WTC11 (cell line): ENCODE measurements around the gene NECAB2. TPM values are rescaled to one million over a fixed set of nuclear protein-coding genes. Genes with fewer than 3 reads are reported as not detected.

Experiments
- ATAC-seq: fragments of 200-7000 bp; cut with Tn5 transposase; 2 replicates; pipeline ENCODE4 v1.10.0; 2021; ENCODE audit warnings: mild to moderate bottlenecking, moderate library complexity
- CTCF ChIA-PET: fragments of 300-600 bp; sonication (Branson Sonifier 250); formaldehyde crosslinking; loops from one replicate; lab custom pipeline; 2021; ENCODE audit warnings: antibody characterized with exemption; lab: Charles Lee
- POLR2A ChIA-PET: fragments of 350-600 bp; sonication (Branson Sonifier 250); formaldehyde crosslinking; loops from one replicate; lab custom pipeline; 2021; ENCODE audit warnings: antibody characterized with exemption; lab: Charles Lee
- DNase-seq: peaks from one replicate; pipeline ENCODE4 v3.0.0; 2021; ENCODE audit warnings: low spot score
- H3K27ac Mint-ChIP-seq: 2 replicates; pipeline ENCODE4 v1.8.0; 2021; ENCODE audit warnings: mixed read lengths
- H3K27me3 Mint-ChIP-seq: 2 replicates; pipeline ENCODE4 v1.8.0; 2021; ENCODE audit warnings: low read depth, mild to moderate bottlenecking, moderate library complexity, mixed read lengths
- H3K36me3 Mint-ChIP-seq: 2 replicates; pipeline ENCODE4 v1.8.0; 2021; ENCODE audit warnings: mixed read lengths
- H3K4me1 Mint-ChIP-seq: 2 replicates; pipeline ENCODE4 v1.8.0; 2022; ENCODE audit warnings: mixed read lengths
- H3K4me3 Mint-ChIP-seq: 2 replicates; pipeline ENCODE4 v1.8.0; 2021; ENCODE audit warnings: mild to moderate bottlenecking, moderate library complexity, mixed read lengths
- H3K9me3 Mint-ChIP-seq: 2 replicates; pipeline ENCODE4 v1.8.0; 2021; ENCODE audit warnings: mixed read lengths
- ARID4B ChIP-seq: sonication (generic); formaldehyde crosslinking; IDR thresholded peaks from 2 replicates; pipeline ENCODE4 v1.8.0; 2023; ENCODE audit warnings: missing genetic modification reagents, mild to moderate bottlenecking, borderline replicate concordance
- CBFB ChIP-seq: sonication (generic); formaldehyde crosslinking; IDR thresholded peaks from 2 replicates; pipeline ENCODE4 v1.8.1; 2022; ENCODE audit warnings: mild to moderate bottlenecking, low read depth, missing genetic modification reagents
- CTCF ChIP-seq: fragments of 200-600 bp; IDR thresholded peaks from 2 replicates; pipeline ENCODE4 v1.8.0; 2022; ENCODE audit warnings: antibody characterized with exemption
- ELF4 ChIP-seq: sonication (generic); formaldehyde crosslinking; IDR thresholded peaks from 2 replicates; pipeline ENCODE4 v1.8.1; 2022; ENCODE audit warnings: low read depth, mild to moderate bottlenecking, moderate library complexity, missing genetic modification reagents
- ERG ChIP-seq: fragments of 250-450 bp; sonication (Bioruptor Pico); IDR thresholded peaks from 2 replicates; pipeline ENCODE4 v1.8.0; 2021; ENCODE audit warnings: mild to moderate bottlenecking
- GABPB1 ChIP-seq: sonication (generic); formaldehyde crosslinking; IDR thresholded peaks from 2 replicates; pipeline ENCODE4 v1.8.1; 2023; ENCODE audit warnings: mild to moderate bottlenecking, missing genetic modification reagents
- GTF2I ChIP-seq: fragments of 250-450 bp; sonication (Bioruptor Pico); conservative IDR thresholded peaks from 2 replicates; pipeline ENCODE4 v1.4.0; 2021; ENCODE audit warnings: mild to moderate bottlenecking
- HMGXB4 ChIP-seq: sonication (generic); formaldehyde crosslinking; IDR thresholded peaks from 2 replicates; pipeline ENCODE4 v1.8.1; 2023; ENCODE audit warnings: mild to moderate bottlenecking, moderate library complexity, missing genetic modification reagents
- JUN ChIP-seq: sonication (generic); formaldehyde crosslinking; IDR thresholded peaks from 2 replicates; pipeline ENCODE4 v1.8.0; 2023; ENCODE audit warnings: mild to moderate bottlenecking, missing genetic modification reagents
- MLX ChIP-seq: sonication (generic); formaldehyde crosslinking; IDR thresholded peaks from 2 replicates; pipeline ENCODE4 v1.8.1; 2023; ENCODE audit warnings: mild to moderate bottlenecking, missing genetic modification reagents, moderate library complexity
- OVOL2 ChIP-seq: fragments of 250-450 bp; sonication (Bioruptor Pico); IDR thresholded peaks from 2 replicates; pipeline ENCODE4 v1.9.0; 2021; ENCODE audit warnings: mild to moderate bottlenecking, borderline replicate concordance
- PRRX2 ChIP-seq: fragments of 250-450 bp; sonication (Bioruptor Pico); IDR thresholded peaks from 2 replicates; pipeline ENCODE4 v1.8.0; 2021; ENCODE audit warnings: mild to moderate bottlenecking
- RORB ChIP-seq: fragments of 250-450 bp; sonication (Bioruptor Pico); IDR thresholded peaks from 2 replicates; pipeline ENCODE4 v1.9.0; 2021; ENCODE audit warnings: mild to moderate bottlenecking
- SOX15 ChIP-seq: fragments of 250-450 bp; sonication (Bioruptor Pico); IDR thresholded peaks from 2 replicates; pipeline ENCODE4 v1.9.0; 2021; ENCODE audit warnings: mild to moderate bottlenecking
- ZBTB43 ChIP-seq: sonication (generic); formaldehyde crosslinking; IDR thresholded peaks from 2 replicates; pipeline ENCODE4 v1.8.1; 2023; ENCODE audit warnings: mild to moderate bottlenecking, missing genetic modification reagents
- ZMAT4 ChIP-seq: fragments of 250-450 bp; sonication (Bioruptor Pico); IDR thresholded peaks from 2 replicates; pipeline ENCODE4 v1.9.0; 2021; ENCODE audit warnings: mild to moderate bottlenecking
- ZNF121 ChIP-seq: sonication (generic); formaldehyde crosslinking; IDR thresholded peaks from 2 replicates; pipeline ENCODE4 v1.8.0; 2023; ENCODE audit warnings: missing genetic modification reagents
- ZNF396 ChIP-seq: fragments of 250-450 bp; sonication (Bioruptor Pico); IDR thresholded peaks from 2 replicates; pipeline ENCODE4 v1.8.0; 2021; ENCODE audit warnings: mild to moderate bottlenecking, moderate library complexity, borderline replicate concordance
- total RNA-seq: library from RNA; stranded (reverse); gene quantifications from 3 replicates; pipeline ENCODE4 v1.2.3, GENCODE V29; 2021

Gene NECAB2
- total RNA-seq, 1 experiment from 2014 or later, result 2.9 TPM

GRCh38 chr16:83926726-83927397, 41.2 kb upstream of the NECAB2 start:
- POLR2A ChIA-PET, result no interaction called here
- H3K36me3 Mint-ChIP-seq, result peaks cover 3% of the 10 kb centered on the region; the same call in 1 of the 2 replicates
- peaks cover 2% of the 10 kb centered on the region; the same call in 1 of the 2 replicates for H3K27me3 Mint-ChIP-seq
- H3K4me3 Mint-ChIP-seq, result peak overlapping the region; percentile 68
- H3K9me3 Mint-ChIP-seq, result no peaks in the 10 kb centered on the region
- ATAC-seq (peak; percentile 92), DNase-seq (peak; percentile 95)
- H3K27ac Mint-ChIP-seq, result peak overlapping the region; percentile 98
- CTCF ChIA-PET, result interaction anchor here (0.5 to 2.9 kb wide), 30 partner anchors 9 to 210 kb away, joined by 3 to 18 read pairs (median 4); partner anchors contain the start of genes MBTPS1, MLYCD and OSGIN1
- TF ChIP-seq ZMAT4 (CRISPR knock-in tag) (no peak), CBFB (CRISPR knock-in tag) (no peak), JUN (CRISPR knock-in tag) (no peak), PRRX2 (CRISPR knock-in tag) (no peak), OVOL2 (no peak), GABPB1 (CRISPR knock-in tag) (peak; percentile 24; the same call in 1 of the 2 replicates), ELF4 (CRISPR knock-in tag) (no peak), CTCF (peak; percentile 86), RORB (CRISPR knock-in tag) (no peak), SOX15 (no peak), ZNF396 (CRISPR knock-in tag) (no peak), ARID4B (CRISPR knock-in tag) (no peak), HMGXB4 (CRISPR knock-in tag) (peak; percentile 77; the same call in 1 of the 2 replicates), ZBTB43 (CRISPR knock-in tag) (no peak), ERG (CRISPR knock-in tag) (no peak), MLX (CRISPR knock-in tag) (no peak), GTF2I (no peak), ZNF121 (CRISPR knock-in tag) (peak; percentile 63; the same call in 1 of the 2 replicates)
- H3K4me1 Mint-ChIP-seq, result peaks cover 26% of the 10 kb centered on the region
